ENCODE data around the gene FGGY. TPM values are rescaled to one million over a fixed set of nuclear protein-coding genes. Genes with fewer than 3 reads are reported as not detected.

FGGY gene
- total RNA-seq, 1 experiment from 2014 or later = 14.6 TPM

- H2BK20ac ChIP-seq (ENCODE audit: low read depth, low read length, poor library complexity, severe bottlenecking) = no peak overlapping the region
- no peaks in the 10 kb centered on the region for H3K27me3 ChIP-seq (ENCODE audit: insufficient read depth, low read length)
- peaks cover 2% of the 10 kb centered on the region; the same call in 1 of the 2 replicates for H3K27me3 Mint-ChIP-seq (ENCODE audit: low read depth)
- H3K27ac Mint-ChIP-seq = no peak overlapping the region
- no peak overlapping the region for H3K4me3 Mint-ChIP-seq
- H3K9me3 Mint-ChIP-seq = no peaks in the 10 kb centered on the region
- H2BK15ac ChIP-seq (ENCODE audit: low read depth, low read length) = no peak overlapping the region
- H3K4ac ChIP-seq (ENCODE audit: low read depth, low read length) = no peak overlapping the region
- no peak overlapping the region for H2AFZ ChIP-seq (ENCODE audit: low read length)
- H3K79me2 ChIP-seq (ENCODE audit: insufficient read depth, low read length) = no peaks in the 10 kb centered on the region
- no peak overlapping the region for H3K14ac ChIP-seq (ENCODE audit: insufficient read depth, low read length)
- no peaks in the 10 kb centered on the region for H4K20me1 ChIP-seq (ENCODE audit: control insufficient read depth, insufficient read depth, insufficient read length)
- no peak overlapping the region for H3K23ac ChIP-seq (ENCODE audit: insufficient read length, low read depth, low read length)
- no peaks in the 10 kb centered on the region for H3K4me1 Mint-ChIP-seq
- no peak overlapping the region for H2BK5ac ChIP-seq (ENCODE audit: insufficient read length, low read length)
- H2BK12ac ChIP-seq (ENCODE audit: insufficient read length, low read depth, low read length) = no peak overlapping the region
- no peaks in the 10 kb centered on the region for H3K23me2 ChIP-seq (ENCODE audit: insufficient read length, low read depth, low read length, poor library complexity, severe bottlenecking)
- no peak for TF ChIP-seq CTCF (conservative IDR thresholded peaks at IDR 0.05)
- no peak overlapping the region for H4K5ac ChIP-seq (ENCODE audit: insufficient read length, low read depth, low read length)
- H3K9ac ChIP-seq (ENCODE audit: extremely low read depth, insufficient read length, low read length) = no peak overlapping the region
- no peaks in the 10 kb centered on the region for H3K4me1 ChIP-seq (ENCODE audit: insufficient read depth, low read length)
- H2AK5ac ChIP-seq (ENCODE audit: insufficient read length, low read length) = no peak overlapping the region
- no peak overlapping the region for H4K8ac ChIP-seq (replicated peaks; ENCODE audit: insufficient read length, low read depth, low read length)
- no peaks in the 10 kb centered on the region for H3K79me1 ChIP-seq (ENCODE audit: insufficient read depth, low read depth, low read length, poor library complexity, severe bottlenecking)
- no peak overlapping the region for H3K4me2 ChIP-seq (ENCODE audit: insufficient read depth, insufficient read length, low read length)
- H3K9me3 ChIP-seq (ENCODE audit: control insufficient read depth, low read depth, low read length) = no peaks in the 10 kb centered on the region
- H3K56ac ChIP-seq (ENCODE audit: insufficient read length, low read depth, low read length) = no peak overlapping the region
- H2BK120ac ChIP-seq (ENCODE audit: low read depth, low read length, poor library complexity, severe bottlenecking) = no peak overlapping the region
- H3K36me3 Mint-ChIP-seq (ENCODE audit: insufficient read depth in 1 of 3, low read depth in 3 of 3) = no peaks in the 10 kb centered on the region
- DNase-seq = no peak
- H3K27ac ChIP-seq (ENCODE audit: insufficient read length, low read depth, low read length) = no peak overlapping the region
- H3T11ph ChIP-seq (ENCODE audit: low read length) = no peak overlapping the region
- no peak overlapping the region for H4K91ac ChIP-seq (ENCODE audit: insufficient read length, low read depth, low read length)
- H3K18ac ChIP-seq (ENCODE audit: insufficient read length, low read depth, low read length) = no peak overlapping the region
Observed at GRCh38 chr1:59805554-59805953, 508.7 kb downstream of the FGGY start.

Small RNA genes within 50 kb of the gene (microRNA-seq; reads per million reads assigned to microRNA genes)
- not detected for gene MIR4711 (ENCODE audit: borderline microRNAs expressed)
